IMR-90 (cell line): Measurements from ENCODE around the gene EGF.

Source experiments
- CEBPB ChIP-seq: IDR thresholded peaks from 2 replicates; pipeline ENCODE4 v1.6.1; 2012; ENCODE audit warnings: low read depth, low read length, improper control_type of control experiment
- CTCF ChIP-seq: conservative IDR thresholded peaks from 2 replicates; pipeline ENCODE4 v1.5.1; 2012; ENCODE audit warnings: mild to moderate bottlenecking, low read depth, low read length, improper control_type of control experiment
- MAZ ChIP-seq: IDR thresholded peaks from 2 replicates; pipeline ENCODE4 v1.6.1; 2012; ENCODE audit warnings: low read depth, mild to moderate bottlenecking, low read length, improper control_type of control experiment, moderate library complexity, borderline replicate concordance
- POLR2A ChIP-seq: IDR thresholded peaks from 2 replicates; pipeline ENCODE4 v1.6.1; 2012; ENCODE audit warnings: mild to moderate bottlenecking, low read depth, low read length
- RAD21 ChIP-seq: IDR thresholded peaks from 2 replicates; pipeline ENCODE4 v1.6.1; 2012; ENCODE audit warnings: low read length, improper control_type of control experiment
- USF2 ChIP-seq: fragments of 150-350 bp; IDR thresholded peaks from 2 replicates; pipeline ENCODE4 v1.6.1; 2017; ENCODE audit warnings: mild to moderate bottlenecking, antibody characterized with exemption, low read length, low read depth

GRCh38 chr4:109930464-109930863, 17.8 kb downstream of the EGF start:
- TF ChIP-seq CTCF (no peak), MAZ (no peak), CEBPB (no peak), POLR2A (no peak), RAD21 (no peak), USF2 (no peak)
